D721Med (cell line): Measurements from ENCODE around the gene AAGAB.

Source experiments
- DNase-seq: peaks from one replicate; pipeline ENCODE4 v3.0.0; 2011; ENCODE audit warnings: low spot score; ENCODE audit not compliant: insufficient read length
- FAIRE-seq: peaks from 2 replicates; lab custom pipeline; 2011; peaks lifted over from hg19 to GRCh38; lab: Jason Lieb, UNC
- TF ChIP-seq, protein P1 (sequence below): IDR thresholded peaks from 2 replicates; pipeline ENCODE4 v1.5.1; 2012; ENCODE audit warnings: mild to moderate bottlenecking, control low read depth; ENCODE audit not compliant: insufficient read depth; ENCODE audit errors: missing control alignments

Gene AAGAB

DNA sequence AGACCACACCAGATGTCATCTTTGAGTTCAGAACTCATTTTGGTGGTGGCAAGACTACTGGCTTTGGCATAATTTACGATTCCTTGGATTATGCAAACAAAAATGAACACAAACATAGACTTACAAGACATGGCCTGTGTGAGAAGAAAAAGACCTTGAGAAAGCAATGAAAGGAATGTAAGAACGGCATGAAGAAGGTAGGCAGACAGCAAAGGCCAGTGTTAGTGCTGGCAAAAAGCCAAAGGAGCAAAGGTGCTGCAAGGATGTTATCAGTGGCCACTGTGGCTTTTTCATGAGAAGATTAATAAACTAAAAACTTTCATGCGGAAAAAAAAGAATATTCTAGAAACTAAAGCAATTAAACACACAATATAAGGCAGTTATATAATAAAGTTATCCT lies 21.9 kb downstream of the AAGAB start:
- TF ChIP-seq, protein P1, sequence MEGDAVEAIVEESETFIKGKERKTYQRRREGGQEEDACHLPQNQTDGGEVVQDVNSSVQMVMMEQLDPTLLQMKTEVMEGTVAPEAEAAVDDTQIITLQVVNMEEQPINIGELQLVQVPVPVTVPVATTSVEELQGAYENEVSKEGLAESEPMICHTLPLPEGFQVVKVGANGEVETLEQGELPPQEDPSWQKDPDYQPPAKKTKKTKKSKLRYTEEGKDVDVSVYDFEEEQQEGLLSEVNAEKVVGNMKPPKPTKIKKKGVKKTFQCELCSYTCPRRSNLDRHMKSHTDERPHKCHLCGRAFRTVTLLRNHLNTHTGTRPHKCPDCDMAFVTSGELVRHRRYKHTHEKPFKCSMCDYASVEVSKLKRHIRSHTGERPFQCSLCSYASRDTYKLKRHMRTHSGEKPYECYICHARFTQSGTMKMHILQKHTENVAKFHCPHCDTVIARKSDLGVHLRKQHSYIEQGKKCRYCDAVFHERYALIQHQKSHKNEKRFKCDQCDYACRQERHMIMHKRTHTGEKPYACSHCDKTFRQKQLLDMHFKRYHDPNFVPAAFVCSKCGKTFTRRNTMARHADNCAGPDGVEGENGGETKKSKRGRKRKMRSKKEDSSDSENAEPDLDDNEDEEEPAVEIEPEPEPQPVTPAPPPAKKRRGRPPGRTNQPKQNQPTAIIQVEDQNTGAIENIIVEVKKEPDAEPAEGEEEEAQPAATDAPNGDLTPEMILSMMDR = no peak
- no peak for DNase-seq
- no peak for FAIRE-seq

DNA sequence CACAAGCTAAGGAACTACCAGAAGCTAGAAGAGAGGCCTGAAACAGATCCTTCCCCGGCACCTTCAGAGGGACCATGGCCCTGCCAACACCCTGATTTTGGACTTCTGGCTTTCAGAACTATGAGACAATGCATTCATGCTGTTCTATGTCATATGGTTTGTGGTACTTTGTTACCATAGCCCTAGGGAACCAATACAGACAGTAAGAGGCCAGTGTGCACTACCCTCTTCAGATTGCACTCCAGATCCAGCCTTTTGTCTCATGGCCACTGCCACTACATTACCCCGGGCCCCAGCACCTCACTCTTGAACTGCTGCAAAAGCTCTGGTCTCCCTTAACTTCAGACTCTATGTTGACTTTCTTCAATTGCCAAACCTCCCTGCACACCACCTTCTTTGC lies 24.0 kb downstream of the AAGAB start:
- TF ChIP-seq, protein P1 = no peak
- no peak for DNase-seq
- FAIRE-seq = no peak

DNA sequence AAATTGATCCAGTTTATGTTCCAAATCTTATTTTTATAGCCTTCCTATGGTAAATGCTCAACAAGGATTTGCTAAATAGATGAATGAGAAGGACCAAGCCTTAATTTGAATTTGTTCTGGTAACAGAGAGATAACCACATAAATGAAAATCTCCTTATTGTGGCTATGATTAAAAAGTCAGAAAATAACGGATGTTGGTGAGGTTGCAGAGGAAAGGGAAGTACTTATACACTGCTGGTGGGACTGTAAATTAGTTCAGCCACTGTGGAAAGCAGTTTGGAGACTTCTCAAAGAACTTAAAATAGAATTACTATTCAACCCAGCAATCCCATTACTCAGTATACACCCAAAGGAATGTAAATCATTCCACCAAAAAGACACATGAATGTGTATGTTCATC lies 26.2 kb downstream of the AAGAB start:
- FAIRE-seq (no peak), DNase-seq (no peak)
- TF ChIP-seq, protein P1 = no peak

DNA sequence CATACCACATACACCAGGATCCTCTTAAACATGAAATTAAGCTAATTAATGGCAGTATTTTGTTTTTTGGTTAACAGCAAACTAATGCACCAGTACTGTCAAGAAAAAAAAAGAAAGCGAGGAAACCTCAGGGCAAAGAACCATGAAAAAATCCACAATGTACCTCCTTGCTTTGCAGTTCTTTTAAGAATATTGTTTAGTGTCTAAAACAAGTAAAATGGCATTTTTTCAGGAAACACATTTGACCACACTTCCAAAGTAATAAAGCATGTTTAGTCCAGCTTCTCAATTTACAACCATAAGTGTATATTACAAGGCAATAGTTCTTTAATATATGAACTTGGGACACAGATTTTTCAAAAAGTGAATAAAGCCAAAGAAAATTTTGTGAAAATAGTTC lies 26.6 kb downstream of the AAGAB start:
- TF ChIP-seq, protein P1 = no peak
- FAIRE-seq = no peak
- no peak for DNase-seq

DNA sequence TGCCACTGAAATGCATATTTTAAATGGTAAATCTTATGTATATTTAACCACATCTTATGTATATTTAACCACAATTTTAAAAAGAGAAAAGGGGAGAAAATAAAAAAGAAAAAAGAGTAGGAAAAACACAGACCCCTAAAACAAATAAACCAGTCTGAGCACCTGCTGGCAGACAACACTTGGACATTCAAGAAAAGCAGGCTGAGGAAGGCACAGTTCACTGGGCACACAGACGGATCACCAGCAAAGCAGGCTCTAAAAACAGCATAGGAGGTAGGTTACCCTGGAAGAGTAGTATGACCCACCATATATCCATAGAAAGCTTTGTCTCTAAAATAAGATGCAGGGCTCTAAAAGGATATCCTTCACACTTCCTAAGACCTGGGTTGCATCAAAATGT lies 27.0 kb downstream of the AAGAB start:
- DNase-seq = no peak
- no peak for FAIRE-seq
- TF ChIP-seq, protein P1 = no peak

DNA sequence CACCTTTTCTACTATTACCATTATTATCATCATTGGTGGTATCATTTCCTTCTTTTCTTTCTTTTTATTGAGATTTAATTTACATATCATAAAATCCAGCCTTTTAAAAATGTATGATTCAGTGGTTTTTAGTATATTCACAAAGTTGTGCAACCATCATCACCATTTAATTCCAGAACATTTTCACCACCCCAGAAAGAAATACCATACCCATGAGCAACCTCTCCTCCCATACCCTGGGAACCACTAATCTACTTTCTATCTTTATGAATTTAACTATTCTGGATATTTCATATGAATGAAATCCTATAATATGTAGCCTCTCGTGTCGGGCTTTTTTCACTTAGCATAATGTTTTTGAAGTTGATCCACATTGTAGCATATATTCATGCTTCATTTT lies 29.1 kb downstream of the AAGAB start:
- FAIRE-seq = no peak
- DNase-seq = no peak
- TF ChIP-seq, protein P1 = no peak

DNA sequence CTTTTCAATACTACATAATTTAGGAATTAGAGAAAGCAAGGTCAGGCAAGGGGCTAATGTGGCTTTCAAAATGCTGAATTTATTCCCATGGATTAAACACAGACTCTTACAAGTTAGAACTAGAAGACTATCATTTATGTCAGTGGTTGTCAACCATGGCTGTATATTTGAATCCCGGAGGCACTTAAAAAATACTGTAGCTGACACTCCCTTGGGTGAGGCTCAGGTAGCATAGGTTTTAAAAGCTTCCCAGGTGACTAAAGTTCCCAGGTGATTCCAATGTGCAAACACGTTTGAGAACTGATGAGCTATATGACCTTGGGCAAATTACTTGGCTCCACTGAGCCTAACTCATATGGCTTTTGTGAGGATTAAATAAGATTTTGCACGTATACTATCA lies 29.6 kb downstream of the AAGAB start:
- TF ChIP-seq, protein P1 = no peak
- FAIRE-seq (no peak), DNase-seq (no peak)
